K562 (cell line): ENCODE measurements around the gene NEDD4L. TPM values are rescaled to one million over a fixed set of nuclear protein-coding genes. Genes with fewer than 3 reads are reported as not detected.

Source experiments
- ATAC-seq: fragments of 200-7000 bp; cut with Tn5 transposase; 3 replicates; pipeline ENCODE4 v1.9.1; 2020; ENCODE audit warnings: moderate library complexity
- BruUV-seq: library from RNA; stranded (reverse); fragments of 400-500 nt; replicated peaks from 2 replicates; lab custom pipeline; 2021; lab: Mats Ljungman, UMichigan
- CTCF ChIA-PET: fragments of 300-600 bp; formaldehyde crosslinking; extraction: SDS; loops from one replicate; lab custom pipeline; 2021; ENCODE audit warnings: low intra/inter-chr PET ratio; lab: Yijun Ruan, JAX
- POLR2A ChIA-PET: fragments of 300-600, 350-650 bp; sonication (Branson Sonifier 250); formaldehyde crosslinking; extraction: SDS; loops from one replicate; lab custom pipeline; 2021; ENCODE audit warnings: antibody characterized with exemption, inconsistent platforms; lab: Yijun Ruan, JAX
- DNase-seq, 4 experiments: peaks; one replicate each; pipeline versions ENCODE4 v3.0.0 to v3.0.0-alpha.2; 2011 to 2018; ENCODE audit warnings: low spot score in 3 of 4, mixed read lengths in 3 of 4; ENCODE audit errors: extremely low read depth in 1 of 4
- FAIRE-seq: peaks from 2 replicates; lab custom pipeline; 2011; peaks lifted over from hg19 to GRCh38; lab: Jason Lieb, UNC
- H2AFZ ChIP-seq: 2 replicates; pipeline ENCODE4 v1.6.0; 2011; ENCODE audit warnings: low read depth, low read length, control low read depth, inconsistent platforms
- H3K27ac ChIP-seq: fragments of 200-600 bp; 3 replicates; pipeline ENCODE4 v1.8.0; 2011; ENCODE audit warnings: low read depth, mild to moderate bottlenecking, control low read depth, inconsistent platforms, low read length, moderate library complexity, mixed read lengths; ENCODE audit errors: extremely low read depth
- H3K27me3 ChIP-seq, 2 experiments: fragments of 300-600 bp in 1 of 2; 2 replicates in 1 of 2; 3 replicates in 1 of 2; pipeline versions ENCODE4 v1.6.0 to v1.8.0; 2011; ENCODE audit warnings: inconsistent platforms in 2 of 2, low read length in 2 of 2, mild to moderate bottlenecking in 1 of 2, mixed read lengths in 1 of 2, moderate library complexity in 1 of 2; ENCODE audit not compliant: control insufficient read depth in 2 of 2, insufficient read depth in 2 of 2
- H3K36me3 ChIP-seq: fragments of 300-600 bp; 3 replicates; pipeline ENCODE4 v1.8.0; 2011; ENCODE audit warnings: mild to moderate bottlenecking, low read length, inconsistent platforms; ENCODE audit not compliant: control insufficient read depth, insufficient read depth
- H3K4me1 ChIP-seq, 2 experiments: fragments of 200-600 bp in 1 of 2; replicated peaks in 1 of 2; 2 replicates in 1 of 2; 3 replicates in 1 of 2; pipeline versions ENCODE4 v1.5.1 to v1.8.0; 2011; ENCODE audit warnings: inconsistent platforms in 2 of 2, low read length in 2 of 2, mild to moderate bottlenecking in 1 of 2, mixed read lengths in 1 of 2, moderate library complexity in 1 of 2; ENCODE audit not compliant: control insufficient read depth in 2 of 2, insufficient read depth in 2 of 2
- H3K4me2 ChIP-seq: 2 replicates; pipeline ENCODE4 v1.6.1; 2011; ENCODE audit warnings: low read length, control low read depth, inconsistent platforms, mixed read lengths; ENCODE audit not compliant: insufficient read depth
- H3K4me3 ChIP-seq: fragments of 200-600 bp; sonication (generic), shearing (Covaris generic); 2 replicates; pipeline ENCODE4 v1.5.1; 2016; ENCODE audit warnings: control low read depth, inconsistent platforms
- H3K79me2 ChIP-seq: fragments of 200-600 bp; 3 replicates; pipeline ENCODE4 v1.8.0; 2011; ENCODE audit warnings: low read length, inconsistent platforms; ENCODE audit not compliant: control insufficient read depth, insufficient read depth
- H3K9ac ChIP-seq, 2 experiments: 2 replicates each; pipeline versions ENCODE4 v1.6.0 to v1.6.1; 2011; ENCODE audit warnings: low read depth in 2 of 2, low read length in 2 of 2, control low read depth in 1 of 2, inconsistent platforms in 1 of 2, mild to moderate bottlenecking in 1 of 2, mixed read lengths in 1 of 2; ENCODE audit not compliant: insufficient read depth in 1 of 2
- H3K9me1 ChIP-seq: one replicate; pipeline ENCODE4 v1.6.0; 2011; ENCODE audit warnings: inconsistent platforms, mild to moderate bottlenecking, low read length, moderate library complexity; ENCODE audit not compliant: control insufficient read depth, insufficient read depth
- H3K9me3 ChIP-seq: replicated peaks from 2 replicates; pipeline ENCODE4 v1.5.1; 2011; ENCODE audit warnings: low read depth, low read length, inconsistent platforms; ENCODE audit not compliant: control insufficient read depth, insufficient read depth
- H4K20me1 ChIP-seq: replicated peaks from 2 replicates; pipeline ENCODE4 v1.6.1; 2011; ENCODE audit warnings: low read length, inconsistent platforms, mixed read lengths; ENCODE audit not compliant: control insufficient read depth, insufficient read depth
- FOXA3 ChIP-seq, 2 experiments: fragments of 450-650 bp in 1 of 2; sonication (generic) in 1 of 2; formaldehyde crosslinking; IDR thresholded peaks in 1 of 2; conservative IDR thresholded peaks in 1 of 2; 2 replicates each; pipeline versions ENCODE4 v1.4.0 to v1.8.0; 2020 to 2022; ENCODE audit warnings: mild to moderate bottlenecking in 2 of 2, missing genetic modification reagents in 1 of 2
- ZNF740 ChIP-seq, 3 experiments: fragments of 200-800 bp in 1 of 3; sonication (Bioruptor generic) in 1 of 3; sonication (generic) in 1 of 3; formaldehyde crosslinking in 1 of 3; IDR thresholded peaks; 2 replicates each; pipeline versions ENCODE4 v1.6.1 to v1.8.0; 2016 to 2022; ENCODE audit warnings: mild to moderate bottlenecking in 2 of 3, missing compliant biosample characterization in 2 of 3, missing genetic modification characterization in 2 of 3, missing genetic modification reagents in 1 of 3
- WGBS: fragments of 100-300 bp; shearing (Covaris generic); methylation state at CpG from one replicate; pipeline ENCODE4 v1.1.6; 2016; ENCODE audit warnings: low coverage, mixed read lengths; ENCODE audit not compliant: insufficient coverage; ENCODE audit errors: missing lambda C conversion rate; 5-methylcytosine and 5-hydroxymethylcytosine counted together
- in situ Hi-C: fragments of 300-500 bp; cut with MboI; formaldehyde crosslinking; loops from 4 replicates; pipeline ENCODE4 v1.15.0; 2018; ENCODE audit warnings: inconsistent platforms, mixed read lengths
- intact Hi-C: fragments of 100-400 bp; cut with micrococcal nuclease; formaldehyde crosslinking; loops from 2 replicates; pipeline ENCODE4 v1.14.2; 2022
- polyA plus RNA-seq, 8 experiments: library from polyadenylated mRNA; depleted of rRNA in 4 of 8; stranded (reverse) in 5 of 8; unstranded in 3 of 8; fragments of >200 nt; fragmentation: Nextera tagmentation in 2 of 8; fragmentation: Illumina TruSeq in 1 of 8; extraction: Ambion mirVana in 2 of 8; extraction: Trizol in 1 of 8; gene quantifications; 2 replicates each; pipeline versions ENCODE4 v1.2.1 to v1.2.3, GENCODE V29; 2011 to 2014; ENCODE audit warnings: inconsistent platforms in 1 of 8, missing spikeins in 1 of 8
- total RNA-seq, 7 experiments: library from RNA; depleted of rRNA in 6 of 7; stranded (reverse); fragments of >200 nt in 6 of 7; fragmentation: Illumina TruSeq in 2 of 7; extraction: Trizol in 2 of 7; gene quantifications; 2 replicates each; pipeline versions ENCODE4 v1.2.1 to v1.2.3, GENCODE V29; 2011 to 2021; ENCODE audit warnings: low replicate concordance in 1 of 7

Gene NEDD4L
- total and polyA plus RNA-seq, 9 of the 15 experiments (the other 6 are each of a cell fraction or from before 2014, with no cell fraction given): 8.1 to 33.4 (median 19.9) TPM

GRCh38 chr18:58013241-58014211 is 30.5 kb upstream of the NEDD4L start:
- Histone ChIP-seq H3K4me3 (no peak overlapping the region), H3K27ac (no peak overlapping the region)
- POLR2A ChIA-PET: interaction anchor here (1.4 kb wide), 1 partner anchor 8 kb away, joined by 3 read pairs; no protein-coding TSS in a partner anchor

More at GRCh38 chr18:58013241-58014211, 30.5 kb upstream of the NEDD4L start:
- Histone ChIP-seq H3K9me1 (no peaks in the 10 kb centered on the region), H3K36me3 (no peaks in the 10 kb centered on the region)
- peak in 1 of 2 experiments; percentile 28; a peak in 1 of 4 replicates for TF ChIP-seq FOXA3 (CRISPR knock-in tag; conservative IDR thresholded peaks at IDR 0.05 in 1 of 2, IDR thresholded peaks at IDR 0.05 in 1 of 2)
- TF ChIP-seq ZNF740 (CRISPR knock-in tag; IDR thresholded peaks at IDR 0.05): no peak
- no peak for TF ChIP-seq ZNF740 (tag; IDR thresholded peaks at IDR 0.05)
- TF ChIP-seq, all 486 proteins: peak for 1
- H3K9me3 ChIP-seq: no peaks in the 10 kb centered on the region
- H2AFZ ChIP-seq: no peak overlapping the region
- no peaks in the 10 kb centered on the region for H3K79me2 ChIP-seq
- H3K27me3 ChIP-seq: no peaks in the 10 kb centered on the region
- no peak overlapping the region for H3K9ac ChIP-seq
- H4K20me1 ChIP-seq: no peaks in the 10 kb centered on the region
- H3K4me1 ChIP-seq: no peaks in the 10 kb centered on the region
- 7% methylated on average over 8 of the region's 8 CpGs for WGBS
- in situ Hi-C loops (no loop called here), intact Hi-C loops (no loop called here)
- FAIRE-seq: no peak
- no TSS peak for BruUV-seq
- no peak for ATAC-seq
- H3K4me2 ChIP-seq: no peak overlapping the region
- DNase-seq: no peak
- CTCF ChIA-PET: no interaction called here
